Neural progenitor cell (in vitro differentiated cells): ENCODE data around the gene ARHGAP5.

ENCODE experiments used
- EZH2 ChIP-seq: fragments of 200-600 bp; sonication (generic); IDR thresholded peaks from 2 replicates; pipeline ENCODE4 v1.6.1; 2017; ENCODE audit warnings: antibody characterized with exemption, mild to moderate bottlenecking, moderate library complexity
- EZH2phosphoT487 ChIP-seq: fragments of 200-600 bp; sonication (generic); IDR thresholded peaks from 2 replicates; pipeline ENCODE4 v1.6.1; 2017; ENCODE audit warnings: antibody characterized with exemption
- TF ChIP-seq, protein P1 (sequence below): fragments of 200-600 bp; sonication (generic); IDR thresholded peaks from 2 replicates; pipeline ENCODE4 v1.5.1; 2017; ENCODE audit warnings: antibody characterized with exemption, mild to moderate bottlenecking

DNA sequence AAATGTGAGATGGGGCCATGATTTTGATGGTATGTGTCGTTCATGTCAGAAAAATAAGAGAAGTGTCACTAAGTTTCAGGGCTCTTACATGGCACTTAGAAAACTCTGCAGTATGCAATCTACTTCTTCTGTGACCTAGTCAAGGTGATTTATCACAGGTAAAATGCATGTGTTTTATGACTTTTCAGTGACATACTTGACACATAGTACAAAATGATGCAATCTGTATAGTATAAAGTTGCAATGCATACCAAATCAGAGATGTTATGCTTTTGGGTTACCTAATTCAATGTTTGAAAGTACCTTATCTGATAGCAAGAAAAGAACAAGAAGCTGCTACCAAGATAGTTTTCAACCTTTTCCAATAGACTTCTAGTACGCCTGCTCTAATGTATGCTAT is 21.9 kb upstream of the ARHGAP5 start:
- TF ChIP-seq, protein P1, sequence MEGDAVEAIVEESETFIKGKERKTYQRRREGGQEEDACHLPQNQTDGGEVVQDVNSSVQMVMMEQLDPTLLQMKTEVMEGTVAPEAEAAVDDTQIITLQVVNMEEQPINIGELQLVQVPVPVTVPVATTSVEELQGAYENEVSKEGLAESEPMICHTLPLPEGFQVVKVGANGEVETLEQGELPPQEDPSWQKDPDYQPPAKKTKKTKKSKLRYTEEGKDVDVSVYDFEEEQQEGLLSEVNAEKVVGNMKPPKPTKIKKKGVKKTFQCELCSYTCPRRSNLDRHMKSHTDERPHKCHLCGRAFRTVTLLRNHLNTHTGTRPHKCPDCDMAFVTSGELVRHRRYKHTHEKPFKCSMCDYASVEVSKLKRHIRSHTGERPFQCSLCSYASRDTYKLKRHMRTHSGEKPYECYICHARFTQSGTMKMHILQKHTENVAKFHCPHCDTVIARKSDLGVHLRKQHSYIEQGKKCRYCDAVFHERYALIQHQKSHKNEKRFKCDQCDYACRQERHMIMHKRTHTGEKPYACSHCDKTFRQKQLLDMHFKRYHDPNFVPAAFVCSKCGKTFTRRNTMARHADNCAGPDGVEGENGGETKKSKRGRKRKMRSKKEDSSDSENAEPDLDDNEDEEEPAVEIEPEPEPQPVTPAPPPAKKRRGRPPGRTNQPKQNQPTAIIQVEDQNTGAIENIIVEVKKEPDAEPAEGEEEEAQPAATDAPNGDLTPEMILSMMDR: no peak
- TF ChIP-seq EZH2 (no peak), EZH2phosphoT487 (no peak)
